ENCODE data around the gene COL25A1.

Gene COL25A1

DNA sequence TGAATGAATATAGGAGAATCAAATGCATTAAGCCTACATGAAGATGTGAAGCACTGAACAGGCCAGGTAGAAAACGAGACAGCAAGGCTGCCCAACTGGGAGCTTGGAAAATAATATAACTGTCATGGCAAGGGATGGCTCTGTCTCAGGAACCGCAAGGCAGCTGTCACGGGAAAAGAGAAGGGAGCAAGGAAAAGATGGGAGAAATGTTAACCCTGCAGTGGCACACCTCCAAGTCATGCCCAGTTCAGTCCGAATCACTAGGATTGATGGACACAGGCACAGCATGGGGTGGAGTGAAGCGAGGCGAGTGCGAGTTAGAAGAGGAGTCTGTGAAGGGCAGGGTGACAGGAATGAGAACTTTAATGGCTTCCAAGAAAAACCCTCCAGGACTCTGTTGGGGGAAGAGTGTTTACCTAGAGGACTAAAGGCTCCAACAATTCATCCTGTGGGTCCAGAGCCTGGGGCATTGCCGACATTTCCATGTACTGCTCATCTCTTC, 395.5 kb downstream of the COL25A1 start:
- no peak for DNase-seq (ENCODE audit: low read depth)
- no peak overlapping the region for H3K4me3 ChIP-seq (ENCODE audit: control insufficient read depth, low read depth, low read length)
- no peak for TF ChIP-seq CTCF (conservative IDR thresholded peaks at IDR 0.05; ENCODE audit: control insufficient read depth, insufficient read depth, low read depth, low read length)

DNA sequence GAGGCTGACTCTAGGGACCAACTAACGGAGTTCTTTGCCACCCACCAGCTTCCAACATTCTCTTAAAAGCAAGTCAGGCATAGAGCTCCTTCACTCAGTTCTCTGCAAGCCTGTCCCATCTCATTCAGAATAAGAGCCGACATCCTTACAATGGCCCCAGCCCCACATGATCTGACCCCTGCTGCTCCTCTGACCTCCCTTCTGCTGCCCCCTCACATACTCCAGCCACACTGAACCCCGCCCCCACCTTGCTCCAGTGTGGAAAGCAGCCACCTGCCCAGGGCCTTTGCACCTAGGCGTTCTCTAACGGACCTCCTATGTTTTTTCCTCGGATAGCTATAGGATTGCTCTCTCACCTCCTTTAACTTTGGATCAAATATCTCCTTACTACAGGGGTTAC, 396.5 kb downstream of the COL25A1 start:
- no peak for TF ChIP-seq CTCF (conservative IDR thresholded peaks at IDR 0.05; ENCODE audit: control insufficient read depth, insufficient read depth, low read depth, low read length)
- H3K4me3 ChIP-seq (ENCODE audit: control insufficient read depth, low read depth, low read length), result no peak overlapping the region
- no peak for DNase-seq (ENCODE audit: low read depth)

- TF ChIP-seq CTCF (conservative IDR thresholded peaks at IDR 0.05; ENCODE audit: control insufficient read depth, insufficient read depth, low read depth, low read length), result no peak
- H3K4me3 ChIP-seq (ENCODE audit: control insufficient read depth, low read depth, low read length), result no peak overlapping the region
- DNase-seq (ENCODE audit: low read depth), result no peak
Observed at GRCh38 chr4:108903464-108904221, 398.8 kb downstream of the COL25A1 start.

GRCh38 chr4:108902769-108903168, 399.7 kb downstream of the COL25A1 start:
- no peak overlapping the region for H3K4me3 ChIP-seq (ENCODE audit: control insufficient read depth, low read depth, low read length)
- TF ChIP-seq CTCF (conservative IDR thresholded peaks at IDR 0.05; ENCODE audit: control insufficient read depth, insufficient read depth, low read depth, low read length), result no peak
- no peak for DNase-seq (ENCODE audit: low read depth)

GRCh38 chr4:108901291-108901690, 401.2 kb downstream of the COL25A1 start:
- H3K4me3 ChIP-seq (ENCODE audit: control insufficient read depth, low read depth, low read length), result no peak overlapping the region
- peak; percentile 60 for DNase-seq (ENCODE audit: low read depth)
- no peak for TF ChIP-seq CTCF (conservative IDR thresholded peaks at IDR 0.05; ENCODE audit: control insufficient read depth, insufficient read depth, low read depth, low read length)

GRCh38 chr4:108900018-108900580, 402.4 kb downstream of the COL25A1 start:
- no peak overlapping the region for H3K4me3 ChIP-seq (ENCODE audit: control insufficient read depth, low read depth, low read length)
- TF ChIP-seq CTCF (conservative IDR thresholded peaks at IDR 0.05; ENCODE audit: control insufficient read depth, insufficient read depth, low read depth, low read length), result no peak
- no peak for DNase-seq (ENCODE audit: low read depth)

Data from fibroblast of mammary gland (primary cell).